Measurements from ENCODE around the gene FBXW11.

The FBXW11 gene

GRCh38 chr5:171978519-171978918 lies 27.9 kb downstream of the FBXW11 start:
- no peak for TF ChIP-seq CTCF (IDR thresholded peaks at IDR 0.05)

- no peak for TF ChIP-seq CTCF (IDR thresholded peaks at IDR 0.05)
These were observed 28.4 kb downstream of the FBXW11 start for GRCh38 chr5:171978016-171978415.

- no peak for TF ChIP-seq CTCF (IDR thresholded peaks at IDR 0.05)
These were observed 30.4 kb downstream of the FBXW11 start for GRCh38 chr5:171975877-171976667.

- no peak for TF ChIP-seq CTCF (IDR thresholded peaks at IDR 0.05)
These were observed 31.1 kb downstream of the FBXW11 start for GRCh38 chr5:171975262-171975876.

- TF ChIP-seq CTCF (IDR thresholded peaks at IDR 0.05), result no peak
These were observed 35.6 kb downstream of the FBXW11 start for GRCh38 chr5:171970826-171971225.

GRCh38 chr5:171969288-171969880 lies 37.1 kb downstream of the FBXW11 start:
- no peak for TF ChIP-seq CTCF (IDR thresholded peaks at IDR 0.05)

- no peak for TF ChIP-seq CTCF (IDR thresholded peaks at IDR 0.05)
These were observed 37.9 kb downstream of the FBXW11 start for GRCh38 chr5:171968531-171968930.

All from LNCAP (cell line).